Activated CD8-positive, alpha-beta T cell treated with anti-CD3 and anti-CD28 coated beads, Interleukin-2, amount 10 ng/mL, durations not matched to agents 7 days and 5 days (primary cell): Measurements from ENCODE around the gene SLC12A6. TPM values are rescaled to one million over a fixed set of nuclear protein-coding genes. Genes with fewer than 3 reads are reported as not detected.

ENCODE experiments used
- ATAC-seq: fragments of 150-1000 bp; cut with Tn5 transposase; one replicate; pipeline ENCODE4 v1.10.0; 2021; ENCODE audit warnings: moderate library complexity
- CTCF ChIA-PET: fragments of 350-600 bp; sonication (Branson Sonifier 250); formaldehyde crosslinking; loops from one replicate; lab custom pipeline; 2021; ENCODE audit warnings: antibody characterized with exemption; lab: Charles Lee
- POLR2A ChIA-PET: fragments of 350-600 bp; sonication (Branson Sonifier 250); formaldehyde crosslinking; loops from one replicate; lab custom pipeline; 2021; ENCODE audit warnings: antibody characterized with exemption; lab: Charles Lee
- DNase-seq: peaks from one replicate; pipeline ENCODE4 v3.0.0-alpha.2; 2020
- H3K27ac Mint-ChIP-seq: one replicate; pipeline ENCODE4 v1.8.0; 2021; ENCODE audit warnings: mild to moderate bottlenecking, mixed read lengths
- H3K27me3 Mint-ChIP-seq: one replicate; pipeline ENCODE4 v1.8.0; 2021; ENCODE audit warnings: low read depth, mixed read lengths
- H3K36me3 Mint-ChIP-seq: one replicate; pipeline ENCODE4 v1.8.0; 2021; ENCODE audit warnings: low read depth, mixed read lengths
- H3K4me1 Mint-ChIP-seq: one replicate; pipeline ENCODE4 v1.8.0; 2021; ENCODE audit warnings: low read depth, mixed read lengths
- H3K4me3 Mint-ChIP-seq: one replicate; pipeline ENCODE4 v1.8.0; 2021; ENCODE audit warnings: mild to moderate bottlenecking, mixed read lengths
- H3K9me3 Mint-ChIP-seq: one replicate; pipeline ENCODE4 v1.8.0; 2022; ENCODE audit warnings: mixed read lengths; ENCODE audit not compliant: insufficient read depth
- total RNA-seq, 2 experiments: library from RNA; stranded (reverse); gene quantifications; one replicate each; pipeline ENCODE4 v1.2.3, GENCODE V29; 2021

The SLC12A6 gene
- total RNA-seq, 2 experiments from 2014 or later = 24.8 to 25.3 TPM

DNA sequence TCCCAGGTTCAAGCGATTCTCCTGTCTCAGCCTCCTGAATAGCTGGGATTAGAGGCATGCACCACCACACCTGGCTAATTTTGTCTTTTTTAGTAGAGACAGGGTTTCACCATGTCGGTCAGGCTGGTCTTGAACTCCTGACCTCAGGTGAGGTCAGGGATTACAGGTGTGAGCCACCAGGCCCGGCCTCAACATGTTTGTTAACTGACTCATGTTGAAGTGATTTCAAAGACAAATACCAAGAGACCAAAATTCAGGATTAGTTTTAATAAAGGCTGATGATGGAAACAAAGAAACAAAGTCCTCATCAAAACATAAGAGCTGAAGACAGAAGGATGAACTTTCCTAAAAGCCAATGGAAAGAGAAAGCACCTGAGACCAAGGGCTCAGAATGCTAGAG lies 36.5 kb downstream of the SLC12A6 start:
- DNase-seq = no peak
- Mint-ChIP-seq H3K27me3 (no peaks in the 10 kb centered on the region), H3K9me3 (no peaks in the 10 kb centered on the region), H3K4me3 (no peak overlapping the region), H3K27ac (no peak overlapping the region), H3K4me1 (peaks cover 3% of the 10 kb centered on the region), H3K36me3 (peaks cover 13% of the 10 kb centered on the region)
- POLR2A ChIA-PET = interaction anchor here (1.0 kb wide), 1 partner anchor 9 kb away, joined by 3 read pairs; no protein-coding TSS in a partner anchor
- ATAC-seq = no peak
- CTCF ChIA-PET = no interaction called here

DNA sequence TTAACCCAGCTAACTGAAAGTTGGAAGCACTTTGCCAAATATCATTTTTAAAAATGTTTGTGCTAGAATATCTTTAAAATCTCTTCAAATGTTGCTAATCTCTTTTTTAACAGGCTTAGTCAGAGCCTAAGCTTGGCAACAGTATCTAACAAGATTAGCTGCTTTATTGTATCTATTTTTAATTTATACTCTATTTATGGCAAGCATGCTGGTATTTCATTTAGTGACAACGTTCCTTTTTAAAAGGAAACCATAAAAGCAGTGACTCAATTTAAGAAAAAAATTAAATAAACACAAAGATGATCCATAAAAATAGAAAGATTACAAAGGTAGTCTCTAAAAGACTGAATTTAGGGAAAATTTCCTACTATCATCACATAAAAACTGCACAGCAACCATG lies 40.5 kb downstream of the SLC12A6 start:
- ATAC-seq (no peak), DNase-seq (no peak)
- ChIA-PET CTCF (interaction anchor here (1.0 to 1.1 kb wide), 2 partner anchors 19 to 71 kb away, joined by 3 read pairs; no protein-coding TSS in a partner anchor), POLR2A (no interaction called here)
- no peaks in the 10 kb centered on the region for H3K27me3 Mint-ChIP-seq
- peaks cover 4% of the 10 kb centered on the region for H3K4me1 Mint-ChIP-seq
- H3K9me3 Mint-ChIP-seq = no peaks in the 10 kb centered on the region
- no peak overlapping the region for H3K27ac Mint-ChIP-seq
- H3K4me3 Mint-ChIP-seq = no peak overlapping the region
- H3K36me3 Mint-ChIP-seq = peaks cover 17% of the 10 kb centered on the region

DNA sequence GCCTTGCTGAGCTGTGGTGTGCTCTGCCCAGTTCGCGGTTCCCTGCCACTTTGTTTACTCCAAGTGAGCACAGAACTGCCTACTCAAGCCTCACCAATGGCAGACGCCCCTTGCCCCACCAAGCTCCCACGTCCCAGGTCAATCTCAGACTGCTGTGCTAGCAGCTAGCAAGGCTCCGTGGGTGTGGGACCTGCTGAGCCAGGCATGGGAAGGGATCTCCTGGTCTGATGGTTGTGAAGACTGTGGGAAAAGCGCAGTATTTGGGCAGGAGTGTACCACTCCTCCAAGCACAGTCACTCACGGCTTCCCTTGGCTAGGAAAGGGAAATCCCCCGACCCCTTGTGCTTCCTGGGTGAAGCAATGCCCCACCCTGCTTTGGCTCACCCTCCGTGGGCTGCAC lies 45.0 kb downstream of the SLC12A6 start:
- no peak overlapping the region for H3K27ac Mint-ChIP-seq
- ATAC-seq (no peak), DNase-seq (no peak)
- H3K4me3 Mint-ChIP-seq = no peak overlapping the region
- H3K9me3 Mint-ChIP-seq = peaks cover 5% of the 10 kb centered on the region
- H3K4me1 Mint-ChIP-seq = peaks cover 12% of the 10 kb centered on the region
- POLR2A ChIA-PET = interaction anchor here (1.0 kb wide), 1 partner anchor 16 kb away, joined by 3 read pairs; no protein-coding TSS in a partner anchor
- no peaks in the 10 kb centered on the region for H3K27me3 Mint-ChIP-seq
- CTCF ChIA-PET = interaction anchor here (1.1 kb wide), 1 partner anchor 13 kb away, joined by 3 read pairs; no protein-coding TSS in a partner anchor
- H3K36me3 Mint-ChIP-seq = peaks cover 33% of the 10 kb centered on the region

DNA sequence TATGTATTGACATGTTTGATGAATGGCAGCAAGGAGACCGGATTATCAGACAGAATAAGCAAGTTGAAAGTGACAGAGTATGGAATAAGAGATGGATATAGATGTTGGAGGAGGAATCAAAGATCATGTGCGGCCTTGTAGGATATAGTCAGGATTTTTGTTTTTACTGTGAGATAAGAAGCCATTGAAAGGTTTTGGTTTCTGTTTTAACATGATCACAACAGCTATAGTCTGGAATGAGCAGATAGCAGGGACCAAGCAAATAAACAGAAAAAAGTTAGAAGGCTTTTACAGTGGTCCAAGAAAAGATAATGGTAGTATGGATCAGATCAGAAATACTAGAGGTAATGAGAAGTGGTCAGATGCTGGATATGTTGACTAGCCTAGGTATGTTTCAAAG lies 52.6 kb downstream of the SLC12A6 start:
- ChIA-PET POLR2A (no interaction called here), CTCF (interaction anchor here (0.6 kb wide), 1 partner anchor 148 kb away, joined by 3 read pairs; no protein-coding TSS in a partner anchor)
- DNase-seq (no peak), ATAC-seq (no peak)
- H3K9me3 Mint-ChIP-seq = peaks cover 5% of the 10 kb centered on the region
- peak overlapping the region; percentile 1 for H3K27ac Mint-ChIP-seq
- peaks cover 13% of the 10 kb centered on the region for H3K36me3 Mint-ChIP-seq
- no peaks in the 10 kb centered on the region for H3K27me3 Mint-ChIP-seq
- H3K4me1 Mint-ChIP-seq = peaks cover 10% of the 10 kb centered on the region
- no peak overlapping the region for H3K4me3 Mint-ChIP-seq

DNA sequence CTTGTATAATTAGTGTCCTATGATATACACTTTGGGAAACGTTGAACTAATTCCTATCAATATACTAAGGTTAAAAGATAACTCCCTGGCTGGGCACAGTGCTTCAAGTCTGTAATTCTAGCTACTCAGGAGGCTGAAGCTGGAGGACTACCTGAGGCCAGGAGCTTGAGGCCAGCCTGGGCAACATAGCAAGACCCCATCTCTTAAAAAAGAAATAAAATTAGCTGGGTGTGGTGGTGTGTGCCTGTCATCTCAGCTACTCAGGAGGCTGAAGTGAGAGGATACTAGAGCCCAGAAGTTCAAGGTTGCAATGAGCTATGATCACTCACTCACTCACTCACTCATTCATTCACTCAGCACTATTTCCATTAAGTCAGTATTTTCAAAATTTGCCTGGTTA lies 55.2 kb downstream of the SLC12A6 start:
- DNase-seq (no peak), ATAC-seq (no peak)
- ChIA-PET CTCF (interaction anchor here (0.8 to 1.0 kb wide), 2 partner anchors 71 to 221 kb away, joined by 3 read pairs; no protein-coding TSS in a partner anchor), POLR2A (interaction anchor here (0.6 kb wide), 1 partner anchor 21 kb away, joined by 3 read pairs; no protein-coding TSS in a partner anchor)
- Mint-ChIP-seq H3K27ac (no peak overlapping the region), H3K4me1 (peaks cover 10% of the 10 kb centered on the region), H3K9me3 (no peaks in the 10 kb centered on the region), H3K4me3 (no peak overlapping the region), H3K36me3 (peaks cover 6% of the 10 kb centered on the region), H3K27me3 (no peaks in the 10 kb centered on the region)

DNA sequence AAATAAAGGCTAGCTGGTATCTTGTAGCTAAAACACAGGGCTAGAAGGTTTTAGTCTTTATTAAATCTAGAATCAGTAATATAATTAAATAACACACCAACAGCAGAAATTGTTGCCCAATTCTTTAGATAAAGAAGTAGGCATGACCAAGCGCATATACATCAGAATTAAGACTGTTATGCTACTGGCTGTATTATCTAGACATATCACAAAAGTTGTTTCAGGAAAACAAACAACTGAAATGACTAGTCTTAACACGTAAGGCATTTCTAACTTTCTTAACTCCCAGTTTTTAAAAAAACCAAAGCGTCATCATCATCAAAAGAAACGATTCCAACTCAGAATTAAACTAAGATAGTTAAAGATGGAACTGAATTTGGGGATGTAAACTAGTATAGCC lies 57.4 kb downstream of the SLC12A6 start:
- ATAC-seq (no peak), DNase-seq (no peak)
- peaks cover 5% of the 10 kb centered on the region for H3K36me3 Mint-ChIP-seq
- no peak overlapping the region for H3K4me3 Mint-ChIP-seq
- CTCF ChIA-PET = interaction anchor here (0.9 kb wide), 1 partner anchor 12 kb away, joined by 3 read pairs; no protein-coding TSS in a partner anchor
- no peaks in the 10 kb centered on the region for H3K27me3 Mint-ChIP-seq
- H3K27ac Mint-ChIP-seq = no peak overlapping the region
- H3K4me1 Mint-ChIP-seq = peaks cover 6% of the 10 kb centered on the region
- POLR2A ChIA-PET = no interaction called here
- no peaks in the 10 kb centered on the region for H3K9me3 Mint-ChIP-seq

DNA sequence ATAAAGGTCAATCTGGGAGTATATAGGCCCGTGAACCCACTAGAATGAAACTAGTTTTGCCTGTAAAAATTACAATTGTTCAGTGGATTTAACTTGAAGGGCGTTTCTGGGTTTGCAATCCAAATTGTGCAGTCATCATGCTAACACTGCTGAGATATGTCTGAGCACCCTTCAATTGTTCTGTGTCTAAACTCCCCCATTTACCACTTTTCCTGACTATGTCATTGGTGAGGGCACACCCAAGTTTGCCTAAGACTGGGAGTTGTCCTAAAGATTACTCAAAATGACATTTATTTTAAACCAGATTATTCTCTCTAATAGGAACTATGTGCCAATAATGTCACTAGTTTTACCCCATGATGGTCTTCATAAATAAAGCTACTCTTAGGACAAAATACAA lies 58.2 kb downstream of the SLC12A6 start:
- CTCF ChIA-PET = interaction anchor here (0.9 kb wide), 1 partner anchor 13 kb away, joined by 3 read pairs; no protein-coding TSS in a partner anchor

DNA sequence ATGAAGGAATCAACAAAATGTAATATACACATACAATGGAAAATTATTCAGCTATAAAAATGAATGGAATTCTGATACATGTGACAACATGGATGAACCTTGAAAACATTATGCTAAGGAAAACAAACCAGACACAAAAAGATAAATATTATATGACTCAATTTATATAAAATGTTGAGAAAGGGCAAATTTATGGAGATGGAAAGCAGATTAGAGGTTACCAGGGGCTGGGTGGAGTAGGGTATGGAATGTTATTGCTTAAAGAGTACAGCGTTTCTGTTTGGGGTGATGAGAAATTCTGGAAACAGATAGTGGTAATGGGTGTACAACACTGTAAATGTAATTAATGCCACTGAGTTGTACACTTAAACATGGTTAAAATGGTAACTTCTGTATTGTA lies 61.9 kb downstream of the SLC12A6 start:
- Mint-ChIP-seq H3K36me3 (peaks cover 15% of the 10 kb centered on the region), H3K4me3 (no peak overlapping the region), H3K4me1 (no peaks in the 10 kb centered on the region), H3K27me3 (no peaks in the 10 kb centered on the region), H3K27ac (no peak overlapping the region), H3K9me3 (no peaks in the 10 kb centered on the region)
- ChIA-PET POLR2A (no interaction called here), CTCF (interaction anchor here (0.7 kb wide), 1 partner anchor 67 kb away, joined by 3 read pairs; no protein-coding TSS in a partner anchor)
- no peak for DNase-seq
- ATAC-seq = no peak

More for the DNA sequence above, 58.2 kb downstream of the SLC12A6 start:
- no peak for DNase-seq
- POLR2A ChIA-PET = no interaction called here
- no peak for ATAC-seq
- H3K36me3 Mint-ChIP-seq = peaks cover 4% of the 10 kb centered on the region
- no peak overlapping the region for H3K4me3 Mint-ChIP-seq
- H3K4me1 Mint-ChIP-seq = no peaks in the 10 kb centered on the region
- H3K27ac Mint-ChIP-seq = no peak overlapping the region
- no peaks in the 10 kb centered on the region for H3K27me3 Mint-ChIP-seq
- no peaks in the 10 kb centered on the region for H3K9me3 Mint-ChIP-seq

DNA sequence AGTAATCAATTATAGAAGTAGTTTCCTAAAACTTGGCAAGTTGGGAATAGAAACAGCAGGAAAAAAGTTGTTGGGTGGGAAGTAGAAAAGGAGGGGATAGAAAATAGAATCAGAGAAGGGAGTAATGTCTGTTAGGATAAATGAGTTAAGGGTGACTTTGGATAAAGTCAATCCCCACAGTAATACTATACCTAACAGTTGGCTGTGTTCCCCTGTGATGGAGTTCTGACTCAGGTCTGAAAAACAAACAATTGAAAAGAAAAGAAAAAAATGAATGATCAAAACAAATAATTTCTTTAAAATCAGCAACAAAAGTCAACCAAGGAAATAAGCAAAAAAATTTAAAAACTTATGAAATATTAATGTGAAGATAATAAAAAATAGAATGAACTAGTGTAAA lies 62.4 kb downstream of the SLC12A6 start:
- no peaks in the 10 kb centered on the region for H3K9me3 Mint-ChIP-seq
- H3K27me3 Mint-ChIP-seq = no peaks in the 10 kb centered on the region
- peaks cover 17% of the 10 kb centered on the region for H3K36me3 Mint-ChIP-seq
- ChIA-PET CTCF (interaction anchor here (0.7 to 1.1 kb wide), 2 partner anchors 67 to 241 kb away, joined by 3 to 4 read pairs; no protein-coding TSS in a partner anchor), POLR2A (no interaction called here)
- DNase-seq (no peak), ATAC-seq (no peak)
- no peaks in the 10 kb centered on the region for H3K4me1 Mint-ChIP-seq
- no peak overlapping the region for H3K4me3 Mint-ChIP-seq
- H3K27ac Mint-ChIP-seq = no peak overlapping the region

DNA sequence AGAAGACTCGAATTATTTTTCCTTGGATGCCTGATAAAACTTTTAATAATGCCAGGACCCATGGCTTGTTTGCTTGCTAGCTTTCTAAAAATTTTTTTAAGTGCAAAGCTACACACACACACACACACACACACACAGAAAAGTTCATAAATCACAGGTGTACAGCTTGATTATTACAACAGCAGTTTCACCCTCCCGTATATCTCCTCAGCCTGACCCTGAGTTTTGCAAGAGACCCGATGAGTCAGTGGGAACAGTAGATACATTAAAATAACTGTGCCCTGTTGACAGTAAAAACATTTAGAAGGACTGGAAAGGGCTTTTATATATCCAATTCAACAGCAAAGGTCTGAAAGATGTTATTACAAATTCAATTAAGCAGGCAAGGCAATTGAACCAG lies 66.1 kb downstream of the SLC12A6 start:
- ATAC-seq (no peak), DNase-seq (no peak)
- CTCF ChIA-PET = no interaction called here
- Mint-ChIP-seq H3K27ac (peak overlapping the region; percentile 22), H3K27me3 (no peaks in the 10 kb centered on the region), H3K4me1 (no peaks in the 10 kb centered on the region), H3K9me3 (no peaks in the 10 kb centered on the region), H3K36me3 (peaks cover 22% of the 10 kb centered on the region), H3K4me3 (no peak overlapping the region)
- POLR2A ChIA-PET = no interaction called here

DNA sequence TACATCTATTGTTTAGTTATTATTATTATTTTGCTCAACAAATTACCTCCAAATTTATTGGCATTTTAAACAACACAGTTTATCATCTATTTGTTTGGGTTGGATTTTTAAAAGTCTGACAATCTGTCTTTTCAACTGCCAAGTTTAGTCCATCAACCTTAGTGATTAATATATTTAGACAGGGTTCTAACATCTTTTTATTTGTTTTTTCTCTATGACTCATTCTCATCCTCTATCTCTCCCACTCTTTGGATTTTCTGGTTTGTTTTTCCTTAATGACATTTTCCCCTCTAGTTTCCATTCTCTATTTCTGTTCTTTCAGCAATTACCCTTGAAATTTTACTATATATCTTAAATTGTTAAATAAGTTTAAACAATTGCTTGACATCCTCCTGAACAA lies 70.8 kb downstream of the SLC12A6 start:
- H3K4me3 Mint-ChIP-seq = no peak overlapping the region
- ChIA-PET CTCF (no interaction called here), POLR2A (no interaction called here)
- no peaks in the 10 kb centered on the region for H3K9me3 Mint-ChIP-seq
- no peaks in the 10 kb centered on the region for H3K4me1 Mint-ChIP-seq
- no peaks in the 10 kb centered on the region for H3K27me3 Mint-ChIP-seq
- DNase-seq = no peak
- peaks cover 14% of the 10 kb centered on the region for H3K36me3 Mint-ChIP-seq
- ATAC-seq = no peak
- H3K27ac Mint-ChIP-seq = no peak overlapping the region

DNA sequence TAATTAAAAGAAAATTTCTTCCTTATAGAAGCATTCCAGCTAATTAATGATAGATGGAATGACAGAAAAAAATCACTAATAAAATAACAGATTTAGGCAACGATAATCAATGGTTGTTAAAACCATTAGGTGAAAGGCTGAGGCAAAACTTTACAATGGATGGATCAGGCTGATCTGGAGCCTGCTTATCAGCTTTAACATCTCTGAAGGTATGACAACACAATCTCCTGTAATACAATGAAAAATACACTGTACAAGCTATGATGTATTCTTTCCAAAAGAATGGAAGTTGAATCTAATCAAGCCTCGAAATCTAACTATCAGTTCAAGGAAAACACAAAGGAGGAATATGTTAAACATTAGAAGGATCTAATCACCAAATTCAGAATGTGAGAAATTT lies 73.5 kb downstream of the SLC12A6 start:
- no peaks in the 10 kb centered on the region for H3K4me1 Mint-ChIP-seq
- ChIA-PET POLR2A (no interaction called here), CTCF (interaction anchor here (0.6 to 1.1 kb wide), 2 partner anchors 79 to 103 kb away, joined by 3 read pairs; partner anchors contain the start of genes LPCAT4 and NOP10)
- ATAC-seq = no peak
- H3K4me3 Mint-ChIP-seq = no peak overlapping the region
- no peak for DNase-seq
- no peak overlapping the region for H3K27ac Mint-ChIP-seq
- H3K9me3 Mint-ChIP-seq = no peaks in the 10 kb centered on the region
- peaks cover 3% of the 10 kb centered on the region for H3K36me3 Mint-ChIP-seq
- H3K27me3 Mint-ChIP-seq = no peaks in the 10 kb centered on the region
